GM19351 (cell line): ENCODE results near the gene PAFAH1B1.
"Not testable (repeated sequence)": the region's sequence is repeated elsewhere in the genome, so short reads cannot be mapped to it uniquely, and the experiment has no call there.

Source experiments
- ATAC-seq: cut with Tn5 transposase; IDR thresholded peaks from one replicate; pipeline ENCODE4 v1.9.1; 2021; ENCODE audit warnings: mild to moderate bottlenecking, moderate library complexity; ENCODE audit not compliant: unreplicated experiment

PAFAH1B1 gene

DNA sequence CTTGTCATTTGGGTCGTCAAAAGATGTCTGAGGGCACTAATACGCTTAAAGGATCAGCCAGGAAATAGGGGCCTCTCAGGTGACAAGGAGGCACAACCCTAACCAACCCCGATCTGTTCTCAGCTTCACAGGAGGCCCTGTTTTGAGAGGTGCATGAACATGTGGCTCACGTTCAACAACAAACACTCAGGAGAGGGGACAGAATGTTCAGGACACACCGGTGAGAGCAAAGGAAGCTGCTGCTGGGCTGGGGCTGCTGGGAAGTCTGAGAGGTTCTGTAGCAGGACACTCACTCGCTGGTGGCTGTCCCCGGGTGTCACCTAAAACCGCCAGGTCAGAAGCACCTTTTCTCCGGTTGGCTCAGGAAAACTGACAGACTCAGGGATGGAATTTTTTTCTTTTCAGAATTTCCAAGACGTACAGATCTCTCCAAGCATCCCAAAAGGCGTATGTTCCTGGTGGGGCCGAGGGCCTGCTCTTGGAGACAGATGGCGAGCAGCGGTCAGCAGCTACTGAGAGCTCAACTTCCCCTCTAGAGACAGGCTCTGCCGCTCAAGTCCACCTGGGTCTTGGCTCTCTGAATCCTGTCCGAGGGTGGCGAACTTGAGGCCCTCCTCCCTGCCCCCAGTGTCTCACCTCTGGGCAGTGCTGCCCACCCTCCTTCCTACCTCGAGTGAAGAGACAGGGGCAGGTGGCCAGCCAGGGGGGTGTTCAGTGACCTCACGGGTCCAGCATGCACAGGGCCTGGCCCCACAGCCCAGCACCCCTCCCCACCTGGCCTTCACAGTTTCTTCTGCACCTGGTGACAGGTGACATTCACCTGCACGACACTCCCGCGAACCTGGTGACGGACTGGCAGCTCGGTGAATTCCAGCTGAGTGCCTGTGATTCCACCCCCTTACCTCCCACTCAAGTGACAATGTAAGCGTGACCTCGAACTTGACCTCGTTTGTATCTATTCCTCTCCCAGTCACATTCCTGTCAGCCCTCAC, 95.2 kb downstream of the PAFAH1B1 start:
- no peak for ATAC-seq

DNA sequence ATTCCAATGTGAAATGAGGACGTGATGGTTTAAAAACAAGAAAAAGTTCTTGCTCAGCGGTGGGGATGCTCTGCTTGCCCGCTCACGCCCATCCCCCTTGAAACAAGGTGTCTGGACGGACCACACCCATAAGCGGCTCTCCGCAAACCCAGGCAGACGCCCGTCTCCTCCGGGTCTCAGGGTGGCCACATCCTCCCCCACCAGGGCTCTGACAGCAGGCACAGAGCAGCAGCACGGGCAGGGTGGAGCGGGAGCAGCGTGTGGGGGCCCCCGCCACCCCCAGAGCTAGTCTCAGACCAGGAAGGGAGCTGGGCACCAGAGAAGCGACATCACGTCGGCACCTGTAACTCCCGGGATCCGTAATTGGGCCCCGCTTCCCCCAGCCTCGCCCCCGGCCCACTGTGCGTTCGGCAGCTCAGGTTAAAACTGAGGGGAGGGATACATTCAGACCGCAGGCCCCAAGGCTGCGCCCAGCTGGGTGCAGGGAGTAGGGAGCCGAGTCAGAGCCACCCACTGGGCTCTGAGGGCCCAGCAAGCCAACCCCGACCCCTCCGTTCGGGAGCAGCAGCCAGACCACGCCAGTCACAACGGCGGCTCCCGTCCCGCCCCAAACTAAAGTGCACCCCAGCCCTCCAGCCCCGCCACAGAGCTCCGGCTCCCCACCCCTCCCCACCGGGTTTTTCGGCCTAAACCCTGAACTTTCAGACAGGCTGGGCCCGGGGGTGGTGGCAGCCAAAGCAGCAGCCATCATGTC, 96.1 kb downstream of the PAFAH1B1 start:
- no peak for ATAC-seq

DNA sequence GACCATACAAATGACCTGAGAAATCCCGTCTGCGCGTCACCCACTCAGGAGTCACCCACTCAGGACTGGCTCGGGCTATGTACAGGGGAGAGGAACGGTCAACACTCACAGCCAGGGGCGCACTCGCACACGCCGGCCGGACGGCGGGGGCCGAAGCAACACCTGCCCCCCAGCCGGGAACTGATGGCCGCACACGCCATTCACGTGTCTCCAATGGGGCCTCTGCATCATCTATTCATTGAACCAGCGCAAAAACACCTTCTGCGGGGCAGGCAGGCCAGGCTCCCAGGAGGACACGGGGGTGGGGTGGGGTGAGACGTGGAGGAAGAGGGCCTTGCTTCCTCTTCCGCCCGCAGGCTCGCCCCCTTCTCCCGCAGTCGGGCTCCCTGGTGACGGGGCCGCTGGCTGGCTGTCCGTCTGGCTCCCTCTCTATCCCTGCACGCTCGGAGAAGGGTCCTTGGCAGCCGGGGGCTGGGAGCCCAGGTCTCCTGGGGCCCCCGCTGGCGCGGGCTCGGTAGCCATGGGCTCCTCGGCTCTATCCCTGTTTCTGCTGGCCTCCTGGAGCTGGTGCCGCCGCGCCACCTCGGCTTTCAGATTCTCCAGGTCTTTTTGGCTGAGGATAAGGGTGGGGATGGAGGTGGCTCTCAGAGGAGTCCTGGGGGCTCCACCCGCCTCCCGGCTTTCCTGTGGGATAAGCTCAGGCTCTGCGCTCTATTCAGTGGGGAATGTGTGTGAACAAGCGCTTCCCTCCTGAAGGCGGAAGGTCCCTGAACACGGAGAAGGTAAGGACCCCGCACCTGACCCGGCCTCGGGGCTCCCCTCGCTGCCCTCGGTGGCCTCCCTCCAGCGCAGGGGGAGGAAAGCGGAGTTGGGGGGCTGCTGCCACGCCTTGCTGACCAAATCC, 97.0 kb downstream of the PAFAH1B1 start:
- ATAC-seq: no peak

DNA sequence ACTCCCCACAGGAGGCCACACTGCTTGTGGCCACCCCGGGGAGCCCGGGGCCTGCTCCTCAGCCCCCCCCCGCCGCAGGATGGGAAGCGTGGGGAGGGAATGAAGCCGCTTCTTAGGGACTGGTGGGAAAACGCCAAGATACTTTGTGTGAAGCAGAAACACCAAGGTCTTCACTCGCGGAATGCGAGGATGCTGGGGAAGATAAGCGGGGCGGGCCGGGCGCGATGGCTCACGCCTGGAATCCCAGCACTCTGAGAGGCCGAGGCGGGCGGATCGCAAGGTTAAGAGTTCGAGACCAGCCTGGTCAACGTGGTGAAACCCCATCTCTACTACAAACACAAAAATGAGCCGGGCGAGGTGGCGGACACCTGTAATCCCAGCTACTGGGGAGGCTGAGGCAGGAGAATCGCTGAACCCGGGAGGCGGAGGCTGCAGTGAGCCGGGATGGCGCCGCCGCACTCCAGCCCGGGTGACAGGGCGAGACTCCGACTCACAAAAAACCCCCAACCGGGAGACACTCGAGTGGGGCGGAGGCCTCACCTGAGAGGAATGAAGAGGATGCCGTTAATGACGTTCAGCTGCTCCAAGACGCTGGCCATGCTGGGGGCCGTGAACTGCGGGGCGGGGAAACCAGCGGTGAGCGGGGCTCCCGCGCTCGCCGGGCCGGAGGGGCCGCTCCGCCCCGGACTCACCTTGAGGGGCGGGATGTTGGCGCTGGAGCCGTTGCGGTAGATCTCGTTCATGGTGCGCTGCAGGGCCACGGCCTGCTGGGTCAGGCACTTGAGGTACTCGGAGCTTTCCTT, 97.8 kb downstream of the PAFAH1B1 start:
- no peak for ATAC-seq

GRCh38 chr17:2691965-2692780, 98.7 kb downstream of the PAFAH1B1 start:
- ATAC-seq: no peak

DNA sequence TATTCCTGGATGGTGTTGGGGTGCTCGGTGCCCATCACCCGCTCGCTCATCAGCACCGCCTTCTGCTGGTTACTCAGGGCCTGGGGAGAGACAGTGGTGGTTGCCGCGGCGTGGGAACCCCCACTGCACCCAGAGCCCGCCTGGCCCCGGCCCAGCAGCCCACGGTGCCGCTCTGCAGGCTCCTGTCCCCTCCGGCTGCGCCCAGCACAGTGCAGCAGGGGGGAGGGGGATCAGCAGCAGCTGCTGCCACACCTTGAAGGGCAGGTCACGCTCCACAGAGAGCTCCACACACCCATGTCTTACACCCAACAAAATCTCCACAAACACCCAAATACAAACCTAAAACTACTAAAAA, 99.3 kb downstream of the PAFAH1B1 start:
- ATAC-seq: no peak

- no peak for ATAC-seq
These were observed 100.3 kb downstream of the PAFAH1B1 start for GRCh38 chr17:2693561-2694380.

DNA sequence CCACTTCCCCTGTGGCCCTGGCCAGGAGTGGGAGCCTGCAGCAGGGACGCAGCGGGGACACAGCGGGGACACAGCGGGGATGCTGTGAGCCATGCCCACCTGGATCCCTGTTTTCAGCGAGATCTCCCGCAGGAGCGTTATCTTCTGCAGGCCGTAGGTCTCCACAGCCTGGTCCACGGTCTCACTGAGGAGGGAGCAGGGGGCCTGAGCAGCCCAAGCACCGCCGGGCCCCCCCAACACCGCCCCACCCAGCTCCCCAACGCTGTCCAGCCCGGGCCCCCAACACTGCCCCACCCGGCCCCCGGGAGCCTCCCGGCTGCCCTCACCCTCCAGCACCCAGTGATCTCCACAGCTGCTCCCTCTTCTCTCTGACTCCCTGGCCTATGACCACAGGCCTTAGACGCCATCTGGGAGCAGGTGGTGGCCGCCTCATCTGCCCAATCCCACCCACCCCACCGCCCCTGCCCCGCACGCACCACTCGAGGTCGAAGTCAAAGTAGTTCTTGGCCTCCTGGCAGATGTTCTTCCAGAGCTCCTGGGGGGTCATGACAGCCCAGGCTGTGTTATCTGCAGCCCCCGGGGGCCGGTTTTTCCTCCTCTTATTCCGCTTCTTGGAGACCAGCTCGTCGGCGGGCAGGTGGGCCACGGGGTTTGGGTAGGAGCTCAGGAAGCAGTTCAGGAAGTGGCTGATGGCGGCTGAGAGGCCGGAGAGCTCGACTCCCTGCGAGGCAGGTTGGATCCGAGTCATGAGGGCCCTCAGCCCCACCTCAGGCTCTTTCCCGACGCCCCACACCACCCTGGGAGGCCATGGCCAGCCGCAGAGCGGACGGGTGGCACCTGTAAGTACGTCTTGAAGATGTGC, 101.2 kb downstream of the PAFAH1B1 start:
- no peak for ATAC-seq

GRCh38 chr17:2695243-2695960, 101.9 kb downstream of the PAFAH1B1 start:
- ATAC-seq: no peak

- no peak for ATAC-seq
These were observed 102.7 kb downstream of the PAFAH1B1 start for GRCh38 chr17:2695961-2696760.

DNA sequence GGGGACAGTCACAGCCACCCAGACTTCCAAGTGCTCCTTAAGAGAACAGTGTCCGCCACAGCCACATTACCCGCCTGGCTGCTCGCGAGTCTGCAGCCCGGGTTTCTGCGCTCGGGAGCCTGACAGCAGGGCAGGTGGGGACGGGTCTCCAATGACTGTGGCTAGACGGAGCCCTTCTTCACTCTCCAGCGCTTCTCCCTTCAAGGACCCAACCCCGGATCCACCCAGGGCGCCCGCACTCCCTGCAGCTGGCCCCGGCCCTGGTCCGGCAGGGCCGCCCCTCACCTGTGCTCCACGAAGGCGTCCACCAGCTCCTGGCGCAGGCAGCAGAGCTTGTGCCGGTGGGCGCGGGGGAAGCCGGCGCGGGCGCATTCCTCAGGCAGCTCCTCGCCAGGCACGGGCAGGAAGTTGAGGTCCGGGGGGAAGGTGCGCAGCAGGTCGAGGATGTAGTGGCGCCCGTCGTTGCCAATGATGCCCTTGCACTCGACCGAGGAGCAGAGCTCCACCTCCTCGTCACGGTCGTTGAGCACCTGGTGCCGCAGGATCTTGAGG, 104.2 kb downstream of the PAFAH1B1 start:
- no peak for ATAC-seq

- ATAC-seq: not testable (repeated sequence)
These were observed 105.9 kb downstream of the PAFAH1B1 start for GRCh38 chr17:2699216-2699805.

GRCh38 chr17:2700030-2700490, 106.6 kb downstream of the PAFAH1B1 start:
- ATAC-seq: no peak

GRCh38 chr17:2700491-2701141, 107.2 kb downstream of the PAFAH1B1 start:
- ATAC-seq: no peak
